A204.1 (cell line): ENCODE results near the gene PPP4C.
"Not testable (repeated sequence)": the region's sequence is repeated elsewhere in the genome, so short reads cannot be mapped to it uniquely, and the experiment has no call there.

Source experiments
- FAIRE-seq: peaks from 2 replicates; lab custom pipeline; 2012; peaks lifted over from hg19 to GRCh38; lab: Jason Lieb, UNC

PPP4C gene

DNA sequence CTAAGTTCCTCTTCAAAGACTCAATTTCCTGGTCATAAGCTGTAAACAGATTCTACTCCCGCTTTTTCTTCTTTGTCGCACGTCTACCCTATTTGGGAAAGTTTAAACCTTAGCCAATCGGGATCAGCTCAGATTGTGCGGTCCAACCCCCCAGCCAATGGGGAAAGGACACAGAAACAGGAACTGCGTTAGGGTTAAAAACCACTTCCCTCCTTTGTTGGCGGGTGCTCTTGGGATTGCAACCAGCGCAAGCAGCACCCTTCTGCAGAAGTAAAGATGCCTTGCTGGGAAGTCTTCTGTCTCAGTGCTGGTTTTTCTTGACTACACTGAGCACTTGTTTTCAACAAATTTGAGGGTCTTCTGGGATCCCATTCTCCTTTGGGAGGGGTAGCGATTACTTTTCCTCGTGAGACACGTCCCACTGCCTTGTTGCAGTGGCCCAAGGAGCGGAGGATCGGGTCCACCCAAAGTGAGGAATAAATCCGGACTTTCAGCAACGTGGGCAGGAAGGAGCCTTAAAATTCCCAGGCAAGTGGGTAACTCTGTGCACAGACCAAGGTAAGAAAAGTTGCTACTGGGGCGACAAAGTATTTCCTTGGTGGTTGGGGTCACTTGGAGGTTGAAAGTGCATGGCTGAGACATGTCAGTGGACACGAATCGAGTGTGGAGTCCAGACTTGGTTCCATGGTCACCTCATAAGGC, 21.2 kb downstream of the PPP4C start:
- no peak for FAIRE-seq

DNA sequence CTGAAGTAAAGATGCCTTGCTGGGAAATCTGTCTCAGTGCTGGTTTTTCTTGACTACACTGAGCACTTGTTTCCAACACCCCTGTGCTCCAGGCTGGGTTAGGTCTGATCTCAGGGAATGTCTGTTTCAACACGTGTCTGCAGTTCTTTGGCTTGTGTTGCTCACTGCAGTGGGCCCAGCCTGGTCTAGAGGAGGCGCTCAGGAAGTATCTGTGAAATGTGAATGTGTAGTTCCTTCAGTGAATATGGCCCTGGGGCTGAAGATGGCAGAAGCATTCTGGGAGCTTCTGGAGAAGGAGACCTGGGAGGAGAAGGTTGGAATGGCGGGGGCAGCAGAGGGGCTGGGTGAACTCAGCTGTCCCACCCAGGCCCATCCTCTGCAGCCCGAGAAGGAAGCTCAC, 28.3 kb downstream of the PPP4C start:
- FAIRE-seq, result no peak

DNA sequence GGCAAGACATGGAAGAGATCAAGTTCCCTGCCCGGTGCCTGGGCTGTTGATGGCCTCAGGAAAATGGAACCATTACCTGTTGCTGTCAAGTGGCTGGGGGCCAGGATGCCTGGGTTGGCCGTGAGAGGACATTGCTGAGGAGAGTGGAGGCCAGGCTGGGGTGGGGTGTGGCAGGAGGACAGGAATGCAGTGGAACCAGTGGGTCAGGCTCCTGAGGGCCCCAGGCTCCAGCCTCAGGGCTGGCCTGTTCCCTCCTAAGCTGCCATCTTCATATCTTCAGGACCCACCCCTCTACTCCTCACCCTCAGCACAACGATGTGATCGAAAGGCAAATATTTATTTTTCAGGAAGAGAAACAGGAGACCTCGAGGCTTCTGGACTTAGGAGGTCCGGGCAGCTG, 28.7 kb downstream of the PPP4C start:
- FAIRE-seq, result no peak

DNA sequence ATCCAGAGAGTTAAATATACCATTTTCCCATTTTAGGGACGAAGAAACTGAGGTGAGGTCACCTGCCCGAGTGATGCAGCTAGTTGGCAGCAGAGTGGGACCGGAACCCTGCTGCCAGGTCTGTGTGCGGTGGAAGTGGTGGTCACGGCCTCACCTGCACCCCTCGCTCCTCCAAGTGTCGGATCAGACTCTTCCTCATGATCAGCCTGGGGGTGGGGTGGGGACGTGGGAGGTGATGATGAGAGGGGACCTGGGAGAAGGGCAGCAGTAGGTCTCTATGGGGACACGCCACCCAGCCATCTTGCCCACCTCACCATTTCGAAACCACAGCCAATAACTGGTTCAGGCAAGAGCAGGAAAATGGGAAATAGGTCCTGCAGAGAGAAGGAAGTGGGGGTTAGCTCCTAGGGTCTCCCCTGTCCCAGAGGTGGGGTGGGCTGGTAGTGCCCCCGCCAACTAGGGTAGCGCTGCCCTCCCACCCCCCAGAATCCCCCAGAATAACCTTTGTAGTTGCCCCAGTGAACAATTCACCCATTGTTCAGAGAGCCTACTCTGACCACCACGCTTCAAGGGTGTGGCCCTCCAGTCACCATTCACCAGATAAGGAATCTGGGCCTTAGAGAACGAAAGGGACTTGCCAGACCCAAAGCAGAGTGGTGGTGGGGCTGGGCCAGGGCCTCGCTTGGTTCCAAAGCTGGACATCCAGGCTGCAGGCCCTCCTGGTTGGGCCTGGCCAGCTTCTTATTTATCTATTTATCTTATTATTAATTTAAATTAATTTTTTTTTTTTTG, 32.5 kb downstream of the PPP4C start:
- FAIRE-seq, result no peak

DNA sequence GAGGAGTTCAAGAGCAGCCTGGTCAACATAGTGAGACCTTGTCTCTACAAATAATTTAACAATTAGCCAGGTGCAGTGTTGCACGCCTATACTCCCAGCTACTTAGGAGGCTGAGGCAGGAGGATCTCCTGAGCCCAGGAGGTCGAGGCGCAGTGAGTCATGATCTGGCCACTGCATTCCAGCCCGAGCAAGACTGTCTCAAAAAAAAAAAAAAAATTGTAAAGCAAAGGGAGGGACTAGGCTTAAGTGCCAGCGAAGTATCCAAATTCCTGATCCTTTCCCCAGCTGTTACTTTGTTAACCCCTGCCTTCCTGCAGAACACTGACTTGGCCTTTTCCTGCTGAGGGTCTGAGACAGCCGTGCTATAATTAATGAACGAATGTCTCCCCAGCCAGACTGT, 34.9 kb downstream of the PPP4C start:
- no peak for FAIRE-seq

DNA sequence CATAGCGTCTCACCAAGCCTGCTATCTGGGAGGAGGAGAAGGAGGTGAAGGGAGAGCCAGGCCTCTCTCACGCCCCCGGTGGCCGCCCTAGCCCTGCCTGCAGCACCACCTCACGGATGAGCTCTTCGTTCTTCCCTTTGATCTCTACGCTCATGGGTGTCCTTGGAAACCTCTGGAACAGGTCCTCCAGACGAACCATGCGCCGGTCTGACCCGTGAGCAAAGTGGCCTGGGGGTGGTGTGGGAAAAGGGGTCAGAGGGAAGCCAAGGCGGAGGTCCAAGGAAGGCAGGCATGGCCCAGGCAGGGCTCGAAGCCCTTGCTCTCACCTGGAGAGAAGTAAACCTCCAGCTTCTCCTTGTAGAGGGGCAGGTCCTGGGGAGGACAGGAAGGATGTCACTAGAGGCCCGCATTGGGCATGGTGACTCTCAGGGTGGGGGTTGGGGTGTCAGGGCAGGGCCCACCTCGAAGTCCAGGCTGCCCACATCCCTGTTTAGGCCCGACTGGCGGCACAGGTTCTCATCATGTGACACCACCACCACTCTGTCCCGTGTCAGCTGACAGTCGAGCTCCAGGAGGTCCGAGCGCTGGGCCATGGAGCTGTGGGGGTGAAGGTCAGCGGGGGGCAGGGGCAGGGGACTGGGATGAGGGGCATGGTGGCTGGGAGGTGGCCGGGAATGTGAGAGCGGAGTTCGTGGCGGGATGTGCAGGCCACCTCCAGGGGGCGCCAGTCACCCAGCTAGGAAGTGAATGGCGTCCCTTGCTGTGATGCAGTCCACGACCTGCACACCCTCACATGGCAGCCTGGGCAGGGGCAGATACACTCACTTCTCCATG, 36.6 kb downstream of the PPP4C start:
- no peak for FAIRE-seq

DNA sequence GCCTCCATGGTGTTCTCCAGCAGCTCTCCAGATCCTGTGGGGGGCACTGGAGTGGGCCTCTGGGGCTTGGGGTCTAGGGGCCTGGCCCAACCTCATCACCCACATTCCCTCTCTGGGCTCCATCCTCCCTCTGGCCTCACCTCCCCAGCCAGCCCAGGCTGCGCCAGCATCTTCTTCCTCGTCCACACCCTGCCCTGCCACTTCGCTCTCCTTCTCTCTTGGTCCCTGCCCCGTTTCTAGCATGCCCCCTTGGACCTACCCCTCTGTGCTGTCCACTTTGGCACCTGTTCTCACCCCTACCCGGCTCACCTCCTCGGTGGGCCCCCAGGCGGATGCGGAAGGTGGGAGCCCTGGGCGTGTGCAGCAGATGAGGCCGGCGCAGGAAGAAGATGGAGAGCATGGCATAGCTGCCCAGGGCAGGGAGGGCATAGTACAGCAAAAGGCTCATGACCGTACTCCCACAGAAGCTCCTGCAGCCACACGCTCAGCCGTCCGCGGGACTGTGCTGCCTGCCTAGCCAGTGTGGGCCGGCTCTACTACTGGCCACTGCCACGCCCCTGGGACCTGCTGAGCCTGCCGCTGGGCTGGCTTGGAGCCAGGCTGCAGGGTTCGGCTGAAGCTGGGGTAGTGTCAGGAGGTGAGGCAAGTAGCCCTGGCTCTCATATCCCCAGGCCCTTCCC, 37.4 kb downstream of the PPP4C start, which contains the start of gene GDPD3:
TSS of gene GDPD3 (minus strand) at position 507 of the 680 bp plus-strand sequence. CDS start at position 448, 59 bp downstream.
- FAIRE-seq, result no peak

DNA sequence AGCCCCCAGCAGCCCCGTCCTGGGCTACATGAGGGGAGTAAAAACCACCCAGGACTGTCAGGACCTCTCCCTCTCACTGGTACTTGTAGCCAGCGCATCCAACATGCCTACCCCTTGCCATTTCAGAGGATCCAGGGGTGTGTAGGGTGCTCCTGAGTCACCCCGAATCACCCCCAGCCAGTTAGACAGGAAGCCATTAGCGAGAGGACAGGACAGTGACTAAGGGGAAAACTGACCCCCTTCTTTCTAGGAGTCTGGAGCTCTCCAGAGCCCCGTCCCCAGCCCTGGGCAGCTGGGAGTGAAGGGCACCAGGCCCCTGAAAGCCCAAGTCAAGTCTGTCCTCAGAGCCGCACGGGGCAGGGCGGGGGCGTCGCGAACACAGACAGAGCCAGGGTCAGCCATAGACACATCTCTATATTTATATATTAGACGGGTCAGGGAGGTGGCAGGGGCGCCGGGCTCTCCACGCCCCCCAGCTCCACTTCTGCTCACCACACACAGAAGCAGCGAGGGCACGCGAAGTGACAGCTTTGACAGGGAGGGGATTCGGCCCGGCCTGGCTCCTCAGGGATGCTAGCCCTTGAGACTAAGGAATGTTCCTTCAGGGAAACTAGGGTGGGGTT, 38.0 kb downstream of the PPP4C start:
- no peak for FAIRE-seq

DNA sequence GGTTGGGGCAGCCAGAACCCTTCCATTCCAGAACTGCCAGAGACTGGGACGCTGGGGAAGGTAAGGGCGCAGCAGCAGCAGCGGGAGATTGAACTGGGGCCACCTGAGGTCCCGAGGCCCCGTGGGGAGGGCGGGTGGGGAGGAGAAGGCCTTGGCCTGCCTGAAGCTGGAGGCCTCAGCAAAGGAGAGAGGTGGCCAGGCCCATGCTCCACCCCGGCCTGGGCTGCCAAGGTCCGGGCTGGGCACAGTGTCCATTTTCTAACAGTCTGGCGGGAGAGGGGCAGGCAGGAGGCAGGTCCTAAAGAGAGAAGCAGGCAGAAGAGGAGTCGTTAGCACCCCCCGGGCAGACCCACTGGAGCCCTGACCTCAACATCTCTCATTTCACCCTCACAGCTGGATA, 38.6 kb downstream of the PPP4C start:
- FAIRE-seq, result no peak

DNA sequence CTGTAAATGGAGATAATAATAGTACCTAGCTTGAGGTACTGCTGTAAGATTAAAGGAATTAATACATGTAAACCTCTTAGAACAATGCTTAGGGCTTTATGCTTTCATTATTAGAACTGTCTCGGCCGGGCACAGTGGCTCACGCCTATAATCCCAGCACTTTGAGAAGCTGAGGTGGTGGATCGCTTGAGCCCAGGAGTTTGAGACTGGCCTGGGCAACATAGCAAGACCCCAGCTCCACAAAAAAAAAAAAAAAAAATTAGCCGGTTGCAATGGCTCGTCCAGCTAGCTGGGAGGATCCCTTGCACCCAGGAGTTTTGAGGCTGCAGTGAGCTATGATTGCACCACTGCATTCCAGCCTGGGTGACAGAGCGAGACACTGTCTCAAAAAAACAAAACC, 39.0 kb downstream of the PPP4C start:
- FAIRE-seq, result not testable (repeated sequence)

DNA sequence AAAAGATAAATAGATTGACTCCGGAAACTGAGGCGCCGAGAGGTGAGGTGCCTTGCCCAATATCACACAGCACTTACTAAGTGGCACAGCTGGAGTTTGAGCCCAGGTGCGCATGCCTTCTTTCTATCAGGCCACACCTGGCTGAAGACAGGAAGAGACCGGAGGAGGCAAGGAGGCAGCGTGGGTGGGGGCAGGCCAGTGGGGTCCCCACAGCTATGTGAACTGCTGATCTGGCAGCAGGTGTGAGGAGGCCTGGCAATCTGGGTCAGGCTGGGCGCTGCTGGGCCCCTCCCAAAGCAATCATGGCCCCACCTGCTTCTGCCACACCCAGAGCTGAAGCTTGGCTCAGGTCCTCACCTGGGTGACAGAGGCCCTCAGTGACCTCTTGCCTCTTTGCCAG, 39.4 kb downstream of the PPP4C start:
- no peak for FAIRE-seq

DNA sequence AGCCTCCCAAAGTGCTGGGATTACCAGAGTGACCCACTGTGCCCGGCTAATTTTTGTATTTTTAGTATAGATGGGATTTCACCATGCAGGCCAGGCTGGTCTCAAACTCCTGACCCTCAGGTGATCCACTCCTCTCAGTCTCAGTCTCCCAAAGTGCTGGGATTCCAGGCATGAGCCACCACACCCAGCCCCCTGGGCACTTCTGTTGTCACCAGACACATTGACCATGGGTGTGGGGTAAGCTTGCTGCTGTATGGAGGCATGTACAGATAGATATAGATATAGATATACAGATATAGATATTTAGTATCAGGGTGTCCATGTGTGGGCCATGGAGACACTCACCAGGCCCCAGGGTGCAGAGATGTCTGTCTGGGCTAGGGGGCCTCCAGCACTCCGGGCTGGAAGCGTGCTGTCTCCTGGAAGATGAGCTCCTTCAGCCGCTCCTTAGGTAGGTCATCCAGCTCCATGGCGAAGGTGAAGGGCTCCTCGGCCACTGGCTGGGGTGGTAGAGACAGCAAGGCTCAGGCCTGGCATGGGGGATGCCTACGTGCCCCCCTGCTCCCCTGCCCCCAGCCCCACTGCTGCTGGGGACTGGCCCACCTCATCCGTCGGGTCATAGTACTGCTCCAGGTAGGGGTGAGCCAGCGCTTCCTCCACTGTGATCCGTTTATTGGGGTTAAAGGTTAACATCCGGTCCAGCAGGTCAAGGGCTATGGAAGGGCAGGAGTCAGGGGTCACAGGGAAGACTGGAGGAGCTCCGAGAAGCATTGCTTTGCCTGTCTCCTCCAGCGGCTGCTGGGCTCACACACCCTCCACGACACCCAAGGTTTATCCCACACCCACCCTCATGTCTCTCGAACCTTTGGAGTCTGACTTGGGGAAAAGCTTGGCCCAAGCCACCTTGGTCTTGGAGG, 40.8 kb downstream of the PPP4C start:
- no peak for FAIRE-seq

DNA sequence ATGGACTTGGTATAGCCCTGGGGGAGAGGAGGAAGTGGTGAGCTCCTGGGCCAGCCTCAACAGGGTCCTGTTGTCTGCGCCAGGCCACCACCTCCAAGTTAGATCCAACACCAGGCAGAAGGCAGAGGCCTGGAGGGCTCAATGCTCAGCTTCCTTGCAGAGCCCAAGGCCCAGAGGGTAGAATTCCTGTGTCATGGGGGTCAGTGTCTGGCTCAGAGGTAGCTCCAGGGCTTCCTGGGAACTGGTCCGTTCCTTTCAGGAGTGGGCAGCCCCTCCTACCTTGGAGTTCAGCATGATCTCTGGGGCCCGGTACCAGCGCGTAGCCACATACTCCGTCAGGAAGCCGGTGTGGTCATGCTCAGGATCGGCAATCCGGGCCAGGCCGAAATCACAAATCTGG, 42.0 kb downstream of the PPP4C start:
- no peak for FAIRE-seq

DNA sequence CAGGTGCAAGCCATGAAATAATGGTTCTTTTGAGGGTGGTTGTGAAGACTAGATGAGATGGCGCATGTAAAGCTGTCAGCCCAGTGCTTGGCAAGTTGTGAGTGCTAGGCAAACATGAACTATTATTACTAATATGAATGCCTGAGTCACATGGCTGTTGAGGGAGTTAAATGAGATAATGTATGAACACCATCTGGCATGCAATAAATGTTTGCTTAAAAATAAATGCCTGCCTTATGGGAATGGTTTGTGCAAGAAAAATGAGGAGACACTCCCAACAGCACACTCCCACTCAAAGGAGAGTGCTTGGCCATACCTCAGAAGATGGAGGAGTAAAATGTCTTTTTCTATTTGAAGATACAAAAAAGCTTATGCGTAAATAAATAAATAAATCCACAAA, 43.6 kb downstream of the PPP4C start:
- FAIRE-seq, result no peak

DNA sequence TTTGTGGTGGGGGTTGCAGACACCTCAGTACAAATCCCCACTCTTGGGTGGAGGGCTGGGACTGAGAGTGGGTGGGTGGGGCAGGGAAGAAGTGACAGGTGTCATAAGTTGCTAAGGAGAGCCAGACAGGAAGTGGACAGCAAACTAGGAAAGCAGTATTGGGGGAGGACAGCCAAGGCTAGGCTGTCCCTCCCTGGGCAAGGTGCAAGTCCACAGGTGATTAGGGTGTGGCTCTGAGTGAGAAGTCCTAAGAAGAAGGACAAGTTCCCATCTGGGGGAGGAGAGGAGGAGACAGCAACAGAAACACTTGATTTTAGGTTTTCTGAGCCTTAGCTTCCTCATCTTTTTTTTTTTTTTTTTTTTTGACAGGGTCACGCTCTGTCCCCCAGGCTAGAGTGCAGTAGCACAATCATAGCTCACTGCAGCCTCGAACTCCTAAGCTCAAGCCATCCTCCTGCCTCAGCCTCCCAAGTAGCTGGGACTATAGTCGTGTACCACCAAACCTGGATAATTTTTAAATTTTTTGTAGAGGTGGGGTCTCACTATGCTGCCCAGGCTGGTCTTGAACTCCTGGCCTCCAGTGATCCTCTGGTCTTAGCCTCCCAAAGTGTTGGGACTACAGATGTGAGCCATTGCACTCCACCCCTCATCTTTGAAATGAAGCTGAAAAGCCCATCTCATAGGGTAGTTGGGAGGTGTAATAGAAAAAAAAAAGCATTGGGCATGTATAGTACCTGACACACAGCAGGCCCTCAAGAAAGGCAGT, 44.7 kb downstream of the PPP4C start:
- FAIRE-seq, result no peak

DNA sequence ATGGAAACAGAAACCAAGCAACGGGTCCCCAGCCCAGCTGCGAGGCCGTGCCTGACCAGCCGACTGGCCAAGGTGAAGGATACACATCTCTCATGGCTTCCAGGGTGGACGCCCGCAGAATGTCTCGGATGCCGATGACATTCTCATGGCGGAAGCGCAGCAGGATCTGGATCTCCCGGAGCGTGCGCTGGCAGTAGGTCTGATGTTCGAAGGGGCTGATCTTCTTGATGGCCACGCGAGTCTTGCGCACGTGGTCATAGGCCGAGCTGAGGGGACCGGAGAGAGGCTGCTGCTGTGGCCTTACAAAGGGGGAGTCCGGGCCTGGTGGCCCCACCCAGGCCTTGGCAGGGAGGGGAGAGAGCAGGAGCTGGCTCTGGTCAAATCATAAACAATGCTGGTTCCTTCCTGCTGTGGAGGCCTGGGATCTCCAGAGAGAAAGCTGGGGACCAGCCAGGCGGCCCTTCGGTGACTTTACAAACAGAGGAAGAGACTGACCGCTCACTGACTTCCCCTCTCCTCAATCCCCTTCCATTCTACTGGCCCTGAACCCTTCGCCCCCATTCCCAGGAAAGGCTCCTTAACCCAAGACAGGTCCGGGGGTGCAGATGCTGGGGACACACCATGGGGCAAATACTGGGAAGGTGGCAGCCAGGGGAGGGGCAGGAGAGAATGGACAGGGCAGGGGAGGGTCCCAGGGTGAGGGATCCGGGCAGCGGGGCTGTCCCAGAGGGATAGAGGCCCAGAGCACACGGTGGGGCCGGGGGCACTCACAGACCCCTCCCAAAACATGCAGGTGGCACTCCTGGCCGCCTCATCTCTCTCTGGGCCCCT, 46.2 kb downstream of the PPP4C start:
- no peak for FAIRE-seq

DNA sequence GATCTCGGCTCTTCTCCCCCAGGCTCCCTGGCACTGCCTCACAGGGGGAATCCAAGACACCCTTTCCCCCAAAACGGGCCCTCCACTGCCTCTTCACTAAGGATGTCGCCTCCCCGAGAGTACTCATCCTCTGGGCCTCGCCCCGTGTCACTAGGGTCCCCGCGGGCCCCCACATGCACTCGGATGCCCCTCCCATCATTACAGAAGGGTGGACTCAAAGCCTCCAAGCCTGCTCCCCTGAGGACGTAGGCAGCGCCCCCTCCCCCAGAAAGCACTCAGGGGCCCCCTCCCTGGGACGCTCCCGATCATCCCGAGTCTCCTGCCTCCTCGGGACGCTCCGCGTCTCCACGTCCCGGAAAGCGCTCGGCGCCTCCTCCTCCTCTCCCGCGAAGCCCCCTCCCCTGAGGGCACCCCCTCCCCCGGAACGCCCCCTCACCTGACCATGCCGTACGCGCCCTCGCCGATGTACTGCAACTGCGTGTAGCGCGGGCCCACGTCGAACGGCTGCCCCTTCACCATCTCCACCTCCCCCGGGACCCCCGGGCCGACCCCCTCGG, 46.9 kb downstream of the PPP4C start:
- no peak for FAIRE-seq

DNA sequence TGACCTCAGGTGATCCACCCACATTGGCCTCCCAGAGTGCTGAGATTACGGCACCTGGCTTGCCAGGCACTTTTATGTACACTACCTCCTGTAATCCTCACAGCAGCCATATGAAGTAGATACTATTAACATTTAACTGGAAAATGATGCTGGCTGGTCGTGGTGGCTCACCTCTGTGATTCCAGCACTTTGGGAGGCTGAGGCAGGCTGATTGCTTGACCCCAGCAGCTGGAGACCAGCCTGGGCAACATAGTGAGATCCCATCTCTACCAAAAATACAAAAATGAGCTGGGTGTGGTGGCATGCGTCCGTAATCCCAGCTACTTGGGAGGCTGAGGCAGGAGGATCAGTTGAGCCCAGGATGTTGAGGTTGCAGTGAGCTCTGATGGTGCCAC, 49.2 kb downstream of the PPP4C start:
- FAIRE-seq, result no peak

DNA sequence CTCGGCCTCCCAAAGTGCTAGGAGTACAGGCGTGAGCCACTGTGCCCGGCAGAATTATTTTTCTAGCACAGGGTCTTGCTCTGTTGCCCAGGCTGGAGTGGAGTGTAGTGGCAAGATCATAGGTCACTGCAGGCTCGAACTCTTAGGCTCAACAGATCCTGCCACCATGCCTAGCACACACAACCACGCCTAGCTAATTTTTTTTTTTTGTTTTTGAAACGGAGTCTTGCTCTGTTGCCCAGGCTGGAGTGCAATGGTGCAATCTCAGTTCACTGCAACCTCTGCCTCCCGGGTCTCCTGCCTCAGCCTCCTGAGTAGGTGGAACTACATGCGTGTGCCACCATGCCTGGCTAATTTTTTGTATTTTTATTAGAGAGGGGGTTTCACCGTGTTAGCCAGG, 49.9 kb downstream of the PPP4C start:
- FAIRE-seq, result not testable (repeated sequence)
